Hepatic stellate cell (primary cell): Measurements from ENCODE around the gene KCNQ5.
"Not testable (repeated sequence)": the region's sequence is repeated elsewhere in the genome, so short reads cannot be mapped to it uniquely, and the experiment has no call there.

Source experiments
- DNase-seq: peaks from one replicate; pipeline ENCODE4 v3.0.0; 2011; ENCODE audit warnings: low spot score

Gene KCNQ5

DNA sequence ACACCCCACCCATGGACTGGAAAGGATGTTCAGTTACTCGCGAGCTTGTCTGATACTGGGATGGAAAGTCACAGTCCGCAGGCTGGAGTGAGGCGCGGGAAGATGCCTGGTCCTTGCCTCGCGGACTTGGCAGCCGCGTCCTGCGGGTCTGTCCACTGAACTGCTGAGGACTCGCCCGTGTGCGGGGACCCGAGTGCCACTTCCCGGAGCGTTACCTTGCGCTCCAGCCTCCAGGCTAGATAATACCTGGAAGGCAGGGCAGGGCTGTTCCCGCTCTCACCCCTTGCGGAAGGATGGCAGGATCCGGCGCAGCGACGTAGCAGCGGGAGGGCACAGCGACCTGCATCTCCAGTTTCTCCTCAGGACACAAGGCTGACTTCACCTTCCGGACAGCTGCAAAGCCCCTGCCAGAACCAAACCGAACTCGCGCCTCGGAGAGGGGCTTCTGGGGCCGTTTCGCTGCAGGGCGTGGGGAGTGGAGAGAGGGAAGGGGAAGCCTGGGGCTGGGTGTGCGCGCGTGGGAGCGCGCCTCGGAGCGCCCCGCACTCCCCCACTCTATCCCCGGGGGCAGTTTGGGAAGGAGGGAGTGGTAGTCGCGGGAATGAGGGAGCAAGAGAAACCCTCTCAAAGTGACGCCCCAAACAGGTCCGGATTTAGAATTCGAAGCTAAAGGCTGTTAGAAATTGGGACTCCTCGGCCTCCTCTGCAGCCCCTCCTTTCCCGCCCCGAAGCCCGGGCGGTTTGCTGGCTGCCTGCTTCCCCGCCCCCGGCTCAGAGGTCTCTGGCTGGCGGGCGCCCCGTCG lies at the start of gene KCNQ5:
KCNQ5 (plus strand) TSS at position 774 of the 803 bp plus-strand sequence.
- peak; percentile 43 for DNase-seq

DNA sequence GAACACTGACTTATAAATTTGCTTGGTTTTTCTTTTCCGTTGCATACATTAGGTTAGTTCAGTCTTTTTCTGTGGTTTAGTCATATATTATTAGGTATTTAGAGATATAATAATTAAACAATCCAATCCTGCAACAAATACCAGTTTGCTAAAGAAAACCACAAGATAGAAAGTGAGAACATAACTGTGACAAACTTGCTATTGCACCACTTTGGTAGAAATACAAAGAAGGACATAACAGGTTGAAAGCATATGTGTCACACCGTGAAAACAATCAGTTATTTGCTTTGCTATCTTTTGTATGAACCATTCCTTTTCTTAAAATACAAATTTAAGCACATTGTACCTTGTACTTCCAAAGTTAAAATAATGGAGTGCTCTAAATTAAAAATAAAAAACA lies 42.0 kb upstream of the KCNQ5 start:
- no peak for DNase-seq

DNA sequence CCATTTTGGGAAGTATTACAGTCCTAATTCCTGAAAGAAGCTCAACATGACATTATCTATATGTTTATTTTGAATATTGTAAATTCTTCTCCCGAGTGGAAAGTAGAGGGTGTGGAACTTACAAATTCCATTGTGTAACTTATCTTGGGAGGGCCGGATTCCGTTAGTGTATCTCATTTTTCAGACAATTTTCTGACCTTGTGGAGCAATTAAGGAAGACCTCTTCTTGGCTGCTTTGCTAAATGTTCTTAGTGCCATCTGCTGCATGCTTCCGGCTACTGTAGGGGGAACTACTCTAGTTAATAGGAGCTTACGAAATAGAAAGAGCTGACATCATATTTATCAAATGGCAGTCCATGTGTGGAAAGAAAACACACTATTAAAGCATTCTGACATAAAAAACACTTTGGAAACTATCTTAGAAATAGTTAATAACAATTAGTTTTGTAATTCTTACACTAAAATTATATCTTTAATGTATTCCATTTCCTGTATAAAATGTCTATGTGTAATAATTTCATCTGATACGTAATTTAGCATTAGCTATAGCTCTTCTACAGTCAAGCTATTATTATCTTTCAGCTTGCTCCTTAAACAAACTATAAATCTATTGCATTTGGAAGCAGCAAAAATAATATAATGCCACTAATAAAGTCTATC lies 41.5 kb upstream of the KCNQ5 start:
- peak; percentile 48 for DNase-seq

DNA sequence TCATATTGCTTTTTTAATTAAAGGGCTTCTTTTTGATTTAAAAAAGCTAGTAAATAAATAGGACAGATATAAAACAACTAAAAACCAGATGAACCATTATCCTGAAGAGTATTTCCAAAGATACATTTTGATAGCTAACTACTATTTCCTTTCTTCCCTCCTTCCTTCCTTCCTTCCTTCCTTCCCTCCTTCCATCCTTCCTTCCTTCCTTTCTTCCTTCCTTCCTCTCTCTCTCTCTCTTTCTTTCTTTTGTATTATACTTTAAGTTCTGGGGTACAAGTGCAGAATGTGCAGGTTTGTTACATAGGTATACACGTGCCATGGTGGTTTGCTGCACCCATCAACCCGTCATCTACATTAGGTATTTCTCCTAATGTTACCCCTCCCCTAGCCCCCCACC lies 40.9 kb upstream of the KCNQ5 start:
- not testable (repeated sequence) for DNase-seq

DNA sequence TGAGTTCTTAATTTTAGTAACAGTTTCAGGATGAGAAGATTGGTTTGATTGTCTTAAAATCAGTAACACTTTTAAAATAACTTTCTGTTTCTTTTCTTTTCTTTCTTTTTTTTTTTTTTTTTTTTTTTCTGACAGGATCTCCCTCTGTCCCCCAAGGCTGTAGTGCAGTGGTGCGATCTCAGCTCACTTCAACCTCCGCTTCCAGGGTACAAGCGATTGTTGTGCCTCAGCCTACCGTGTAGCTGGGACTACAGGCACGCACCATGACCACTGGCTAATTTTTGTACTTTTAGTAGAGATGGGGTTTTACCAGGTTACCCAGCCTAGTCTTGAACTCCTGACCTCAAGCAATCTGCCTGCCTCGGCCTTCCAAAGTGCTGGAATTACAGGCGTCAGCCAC lies 33.7 kb upstream of the KCNQ5 start:
- no peak for DNase-seq

DNA sequence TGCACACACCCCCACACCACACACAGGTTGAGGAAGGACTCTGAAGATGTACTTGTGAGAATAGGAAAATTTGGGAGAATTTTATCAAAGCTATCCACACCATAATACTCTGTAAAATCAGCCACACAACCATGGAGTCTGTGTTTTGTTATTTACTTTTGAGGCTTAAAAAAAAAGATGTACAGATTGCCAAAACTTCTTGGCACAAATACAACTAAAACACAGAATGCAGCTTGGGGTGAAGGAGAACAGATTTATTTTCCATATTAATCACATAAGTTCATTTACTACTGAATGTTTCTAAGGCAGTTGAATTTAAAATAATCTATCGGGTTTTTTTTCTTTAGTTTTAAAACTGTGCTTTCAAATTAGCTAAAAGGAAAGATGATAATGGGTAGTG lies 32.8 kb upstream of the KCNQ5 start:
- no peak for DNase-seq

DNA sequence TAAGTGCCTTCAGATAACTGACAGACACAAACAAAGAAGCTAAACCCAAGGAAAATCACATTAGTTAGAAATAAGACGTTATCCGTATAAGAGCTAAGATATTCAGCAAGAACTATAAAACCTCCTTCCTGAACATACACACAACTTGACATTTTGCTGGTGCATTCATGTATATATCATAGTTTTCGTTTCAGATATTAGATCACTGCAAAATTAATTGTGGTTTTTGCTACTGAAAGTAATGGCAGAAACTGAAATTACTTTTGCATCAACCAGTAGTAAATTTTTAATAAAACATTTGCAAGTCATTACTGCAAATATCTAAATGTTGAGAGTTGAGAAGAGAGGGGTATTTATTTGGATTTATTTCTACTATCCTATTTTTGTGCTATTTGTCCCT lies 26.1 kb upstream of the KCNQ5 start:
- no peak for DNase-seq

DNA sequence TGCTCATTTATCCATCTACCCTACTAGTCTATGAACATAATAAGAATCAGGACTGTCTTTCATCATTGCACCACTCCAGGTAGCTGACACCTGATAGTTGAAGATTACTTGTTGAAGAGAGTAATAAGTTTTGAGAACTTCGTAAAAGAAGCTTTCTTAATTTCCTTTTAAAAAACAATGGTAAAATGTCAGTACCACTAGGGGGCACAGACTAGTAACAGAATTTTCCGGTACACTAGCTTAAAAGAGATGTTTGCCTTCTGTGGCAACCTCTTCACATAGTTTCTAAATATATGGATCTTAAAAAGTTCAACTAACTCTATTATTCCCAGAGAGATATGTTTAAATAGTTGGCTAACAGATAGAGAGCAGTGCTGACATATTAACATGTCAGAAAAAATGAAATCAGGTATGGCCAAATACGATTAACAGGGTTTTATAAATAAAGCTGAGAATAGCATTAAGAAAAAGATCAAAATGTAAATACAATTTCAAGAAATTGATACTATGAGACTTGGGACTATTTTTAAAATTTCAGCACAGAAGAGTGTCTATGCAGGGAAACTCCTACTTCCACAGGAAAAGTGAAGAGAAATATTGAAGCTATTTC lies 5.4 kb upstream of the KCNQ5 start:
- peak; percentile 24 for DNase-seq

DNA sequence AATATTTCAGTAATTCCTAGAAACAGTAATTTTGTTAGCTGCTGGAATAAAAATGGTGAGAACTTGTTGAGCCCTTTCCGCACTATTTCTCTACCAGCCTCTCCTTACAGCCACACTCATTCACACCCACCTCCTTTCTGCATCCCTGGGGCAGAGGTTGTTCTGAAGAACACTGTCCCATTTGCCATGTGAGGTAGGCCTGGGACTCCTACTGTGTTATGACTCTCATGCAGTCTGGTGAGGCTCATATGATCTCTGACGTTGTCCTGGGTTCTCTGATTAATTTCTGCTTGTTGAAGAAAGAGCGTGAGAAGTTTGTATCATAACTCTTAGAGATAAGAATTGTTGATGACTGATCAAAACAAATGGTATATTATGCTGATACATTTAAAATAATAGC lies 4.1 kb upstream of the KCNQ5 start:
- DNase-seq: no peak

DNA sequence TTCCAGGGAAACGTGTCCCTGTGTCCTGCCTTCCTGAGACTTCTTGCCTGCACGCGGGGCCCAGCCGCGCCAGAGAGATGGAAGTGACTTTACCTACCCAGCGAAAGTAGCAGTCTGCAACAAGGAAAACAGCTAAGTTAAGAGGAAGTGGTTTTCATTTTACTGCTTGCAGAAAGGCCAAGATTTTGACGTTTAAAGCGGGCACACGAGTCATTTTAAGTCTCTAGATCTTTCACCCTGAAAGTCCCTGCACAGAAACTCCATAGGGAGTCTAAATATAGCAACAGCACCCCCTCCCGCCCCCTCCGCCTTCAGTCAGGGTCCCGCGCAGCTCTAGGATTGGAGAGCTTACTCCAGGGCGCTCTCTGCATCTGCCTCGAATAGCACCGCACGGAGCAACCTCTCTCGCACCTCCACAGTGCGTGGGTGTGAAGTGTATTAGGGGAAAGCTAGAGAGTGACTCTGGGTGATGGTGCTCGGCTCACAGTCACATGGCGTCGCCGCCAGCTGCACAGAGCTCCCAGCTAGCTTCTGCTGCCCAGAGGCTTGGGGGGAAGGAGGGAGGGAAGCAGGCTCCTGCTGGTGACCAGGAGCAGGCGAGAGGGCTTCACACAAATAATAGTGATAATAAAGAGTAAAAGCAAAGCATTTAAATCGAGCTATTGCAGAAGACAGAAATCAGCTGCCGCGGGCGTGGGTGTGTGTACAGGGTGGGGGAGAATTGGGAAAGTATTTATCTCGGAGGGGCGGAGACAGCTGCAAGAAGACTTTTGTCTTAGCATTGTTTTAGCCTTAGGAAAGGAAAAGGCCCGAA lies 1.8 kb upstream of the KCNQ5 start:
- DNase-seq: peak; percentile 70

DNA sequence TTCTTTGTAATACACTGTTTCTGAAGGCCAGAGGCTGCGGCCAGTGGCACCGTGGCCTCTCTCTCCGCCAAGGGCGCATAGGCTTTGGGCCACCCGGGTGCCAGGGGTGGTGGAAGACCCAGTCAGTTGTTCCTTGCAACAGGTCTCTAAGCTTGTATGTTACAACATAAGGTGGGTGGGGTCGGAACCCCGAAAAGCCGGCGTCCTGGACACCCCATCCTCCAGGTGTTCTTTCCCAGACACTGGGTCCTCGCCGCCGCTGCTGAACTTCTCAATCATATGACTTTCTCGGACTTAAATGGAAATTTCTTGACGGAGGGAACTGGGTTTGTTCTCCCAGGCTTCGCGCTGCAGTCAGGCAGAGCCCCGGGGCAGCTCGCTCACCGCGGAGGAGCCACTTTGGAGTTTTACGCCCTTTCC lies 983 bp upstream of the KCNQ5 start:
- DNase-seq: no peak

DNA sequence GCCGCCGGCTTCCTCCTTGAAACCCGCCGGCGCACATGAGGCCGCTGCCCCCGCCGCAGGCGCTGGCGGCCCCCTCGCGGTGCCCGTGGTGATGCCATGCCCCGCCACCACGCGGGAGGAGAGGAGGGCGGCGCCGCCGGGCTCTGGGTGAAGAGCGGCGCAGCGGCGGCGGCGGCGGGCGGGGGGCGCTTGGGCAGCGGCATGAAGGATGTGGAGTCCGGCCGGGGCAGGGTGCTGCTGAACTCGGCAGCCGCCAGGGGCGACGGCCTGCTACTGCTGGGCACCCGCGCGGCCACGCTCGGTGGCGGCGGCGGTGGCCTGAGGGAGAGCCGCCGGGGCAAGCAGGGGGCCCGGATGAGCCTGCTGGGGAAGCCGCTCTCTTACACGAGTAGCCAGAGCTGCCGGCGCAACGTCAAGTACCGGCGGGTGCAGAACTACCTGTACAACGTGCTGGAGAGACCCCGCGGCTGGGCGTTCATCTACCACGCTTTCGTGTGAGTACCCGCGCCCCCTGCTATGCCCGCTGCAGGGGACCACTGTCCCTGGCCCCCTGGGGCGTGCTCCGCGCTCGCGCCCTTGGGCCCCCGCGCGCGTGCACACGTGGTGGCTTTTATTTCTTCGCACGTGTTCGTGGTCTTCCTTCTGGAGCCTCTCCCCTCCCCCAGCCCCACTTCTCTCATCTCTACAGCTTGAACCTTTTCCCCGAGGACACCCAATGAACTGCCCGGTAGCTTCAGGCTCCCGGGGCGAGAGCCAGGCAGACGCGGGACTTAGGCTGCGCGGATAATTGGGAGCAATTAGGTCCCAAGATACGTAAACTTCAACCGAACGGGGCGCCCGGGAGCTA lies 453 bp downstream of the KCNQ5 start:
- DNase-seq: peak; percentile 60

DNA sequence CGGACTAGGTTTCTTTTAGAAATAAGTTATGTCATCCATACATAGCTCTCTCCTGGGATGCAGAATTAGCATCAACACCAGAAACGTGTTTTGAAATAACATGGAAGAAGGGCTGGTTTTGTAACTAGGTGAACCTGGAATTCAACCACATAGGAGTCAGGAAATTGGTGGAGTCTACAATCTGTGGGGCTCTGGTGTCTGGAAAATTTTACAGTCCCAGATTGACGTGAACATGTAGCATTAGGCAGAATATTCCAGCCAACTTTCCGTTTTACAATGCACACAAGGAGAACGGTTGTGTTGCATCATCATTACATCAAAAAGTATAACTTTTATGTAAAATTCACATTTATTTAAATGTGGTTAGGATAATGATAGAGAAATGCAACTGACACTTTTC lies 1.9 kb downstream of the KCNQ5 start:
- no peak for DNase-seq

DNA sequence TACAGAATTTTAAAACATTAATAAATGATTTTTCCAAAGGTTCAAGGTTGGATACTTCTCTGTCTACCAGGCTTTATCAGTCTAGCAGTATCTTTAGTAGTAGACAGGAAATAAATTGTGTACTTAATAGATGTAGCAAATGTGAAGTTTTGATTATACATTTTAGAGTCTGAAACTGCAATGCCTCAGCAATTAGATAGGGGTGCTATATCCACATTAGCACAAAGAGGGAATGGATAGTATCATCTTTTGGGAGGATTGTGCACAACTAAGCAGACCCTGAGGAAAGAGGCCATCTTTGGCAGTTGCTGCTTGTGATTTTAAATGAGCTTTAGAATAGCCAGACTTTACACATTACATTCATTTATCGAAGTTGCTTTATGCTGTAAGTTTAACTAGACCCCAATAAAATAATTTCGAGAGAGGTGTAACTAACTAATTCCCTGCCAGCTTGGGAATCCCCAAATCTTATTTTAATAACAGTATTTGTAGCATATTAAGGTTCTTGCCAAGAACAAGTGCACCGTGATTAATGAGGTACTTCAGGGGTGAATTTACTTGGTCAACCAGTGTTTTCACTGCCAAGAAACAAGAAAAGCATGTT lies 2.8 kb downstream of the KCNQ5 start:
- DNase-seq: peak; percentile 42

DNA sequence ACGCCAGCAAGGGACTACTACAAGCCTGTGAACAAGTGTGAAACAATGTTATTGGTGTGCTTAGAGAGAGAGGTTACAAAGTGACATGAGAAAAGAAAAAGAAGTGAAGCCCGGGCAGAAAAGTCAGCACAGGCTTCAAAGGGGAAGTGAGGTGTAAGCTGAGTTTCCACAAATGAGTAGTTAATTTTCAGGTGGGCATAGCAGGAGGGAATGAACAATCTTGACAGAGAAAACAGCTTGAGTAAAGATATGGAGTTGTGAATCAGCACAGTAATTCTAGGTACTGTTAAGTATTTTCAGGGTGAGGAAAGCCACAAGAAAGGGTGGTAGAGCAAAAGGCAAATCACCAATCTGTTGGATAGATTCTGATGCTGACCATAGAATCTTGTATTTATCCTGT lies 4.3 kb downstream of the KCNQ5 start:
- no peak for DNase-seq

DNA sequence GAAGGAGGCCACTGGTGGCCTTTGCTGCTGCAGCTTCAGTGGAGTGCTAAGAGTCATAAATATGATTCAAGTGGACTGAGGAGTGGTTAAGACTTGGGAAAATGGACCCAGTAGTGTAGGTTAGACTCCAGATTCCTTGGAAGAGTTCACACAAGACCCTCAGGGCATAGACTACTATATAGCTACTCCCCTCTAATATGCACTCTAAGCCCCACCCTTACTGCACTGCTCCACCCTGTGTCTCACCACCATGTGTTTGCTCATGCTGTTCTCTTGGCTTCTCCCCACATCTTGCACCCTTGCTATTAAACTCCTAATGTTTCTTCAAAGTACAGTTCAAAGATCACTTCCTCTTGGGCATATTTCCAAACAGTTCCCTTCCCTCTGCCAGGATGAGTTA lies 5.7 kb downstream of the KCNQ5 start:
- no peak for DNase-seq

DNA sequence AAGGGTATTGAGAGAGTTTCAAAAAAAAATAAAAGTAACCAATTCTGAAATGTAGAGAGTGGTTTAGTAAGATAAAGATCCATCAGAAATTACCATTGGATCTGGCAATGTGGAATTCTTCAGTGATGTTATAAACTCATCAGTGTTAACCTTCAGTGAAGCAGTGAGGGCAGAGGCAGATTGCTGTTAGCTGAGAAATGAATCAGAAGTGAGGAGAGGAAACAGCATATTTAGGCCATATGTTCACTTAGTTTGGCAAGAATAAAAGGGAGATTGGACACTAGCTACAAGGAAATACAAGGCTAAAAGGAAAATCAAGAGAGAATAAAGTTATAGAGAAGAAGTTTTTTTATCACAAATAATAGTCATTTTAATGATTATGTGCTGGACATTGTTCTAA lies 9.6 kb downstream of the KCNQ5 start:
- DNase-seq: no peak

DNA sequence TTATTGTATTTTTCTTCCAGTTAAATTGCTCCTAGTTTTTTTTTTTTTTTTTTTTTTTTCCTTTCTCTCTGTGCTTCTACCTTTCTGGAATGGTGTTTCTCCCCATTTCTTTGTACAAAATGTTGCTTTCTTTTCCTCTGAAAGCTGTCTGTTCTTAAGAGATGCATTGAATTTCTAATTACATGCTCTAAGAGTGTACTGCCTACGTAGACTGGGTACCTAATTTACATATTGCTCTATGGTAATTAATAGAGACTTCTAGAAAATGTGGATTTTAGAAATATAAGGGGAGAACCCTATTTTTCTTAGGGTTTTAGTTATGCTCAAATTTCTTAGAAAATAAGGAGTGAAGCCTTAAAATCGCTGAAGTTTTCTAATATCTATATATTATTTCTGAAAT lies 13.8 kb downstream of the KCNQ5 start:
- DNase-seq: no peak

DNA sequence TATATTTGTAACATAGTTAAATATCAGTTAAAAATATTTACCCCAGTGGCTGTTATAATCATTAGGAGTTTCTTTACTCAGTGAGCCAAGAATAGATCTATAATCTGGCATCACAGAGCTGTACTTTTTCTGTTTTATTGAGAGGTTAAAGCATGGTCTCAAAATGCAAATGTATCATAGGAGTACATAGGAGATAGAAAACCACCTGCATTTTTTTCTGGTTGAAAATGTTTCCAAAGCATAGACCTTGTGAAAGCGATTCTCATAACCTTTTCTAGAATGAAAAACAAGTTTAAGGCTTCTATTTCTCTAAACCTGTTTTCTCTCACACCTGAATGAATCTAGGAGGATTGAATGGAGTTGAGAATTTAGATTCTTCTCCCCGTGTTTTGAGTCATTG lies 14.4 kb downstream of the KCNQ5 start:
- no peak for DNase-seq

DNA sequence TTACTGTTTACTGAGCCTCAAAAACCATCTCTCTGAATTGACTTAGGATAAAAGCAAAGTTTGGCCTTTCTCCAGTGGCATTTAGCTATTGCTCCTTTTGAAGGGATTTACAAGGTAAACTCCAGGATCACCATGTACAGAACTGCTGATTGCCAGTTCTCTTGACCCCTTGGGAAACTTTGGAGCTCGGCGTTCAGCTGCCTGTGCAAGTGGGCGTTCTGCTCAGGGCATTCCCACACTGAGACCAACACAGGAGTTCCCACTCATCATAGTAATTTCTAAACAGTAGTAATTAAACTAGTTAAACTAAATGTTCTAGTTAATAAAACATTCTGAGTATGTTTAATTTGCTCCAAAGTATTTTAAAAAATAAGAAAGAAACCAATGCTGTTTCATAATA lies 14.9 kb downstream of the KCNQ5 start:
- no peak for DNase-seq
